ENCODE data around the gene MAP2K2. TPM values are rescaled to one million over a fixed set of nuclear protein-coding genes. Genes with fewer than 3 reads are reported as not detected.

MAP2K2 gene
- polyA plus RNA-seq, 1 experiment = 143 TPM

- ChIA-PET POLR2A (no interaction called here), CTCF (no interaction called here)
- DNase-seq (ENCODE audit: low read depth) = no peak
- Histone ChIP-seq H3K27me3 (ENCODE audit: control insufficient read depth, insufficient read depth, low read length) (no peaks in the 10 kb centered on the region), H3K4me3 (ENCODE audit: low read depth, low read length) (no peak overlapping the region), H3K36me3 (ENCODE audit: control insufficient read depth, insufficient read depth, low read length) (no peaks in the 10 kb centered on the region; the same call in 1 of the 2 replicates)
- no peak for TF ChIP-seq CTCF (IDR thresholded peaks at IDR 0.05; ENCODE audit: insufficient read depth, low read depth, low read length)
These were observed 40.0 kb downstream of the MAP2K2 start for GRCh38 chr19:4083677-4084546.

- H3K27me3 ChIP-seq (ENCODE audit: control insufficient read depth, insufficient read depth, low read length) = no peaks in the 10 kb centered on the region
- TF ChIP-seq CTCF (IDR thresholded peaks at IDR 0.05; ENCODE audit: insufficient read depth, low read depth, low read length) = no peak
- CTCF ChIA-PET = no interaction called here
- H3K4me3 ChIP-seq (ENCODE audit: low read depth, low read length) = no peak overlapping the region
- POLR2A ChIA-PET = interaction anchor here (0.7 kb wide), 1 partner anchor 372 kb away, joined by 22 read pairs; no protein-coding TSS in a partner anchor
- H3K36me3 ChIP-seq (ENCODE audit: control insufficient read depth, insufficient read depth, low read length) = no peaks in the 10 kb centered on the region
- no peak for DNase-seq (ENCODE audit: low read depth)
These were observed 41.8 kb downstream of the MAP2K2 start for GRCh38 chr19:4082172-4082571.

GRCh38 chr19:4081441-4082129, 42.3 kb downstream of the MAP2K2 start:
- CTCF ChIA-PET = no interaction called here
- no peak for TF ChIP-seq CTCF (IDR thresholded peaks at IDR 0.05; ENCODE audit: insufficient read depth, low read depth, low read length)
- POLR2A ChIA-PET = interaction anchor here (0.6 to 0.7 kb wide), 2 partner anchors 330 to 372 kb away, joined by 3 to 22 read pairs; no protein-coding TSS in a partner anchor
- H3K27me3 ChIP-seq (ENCODE audit: control insufficient read depth, insufficient read depth, low read length) = no peaks in the 10 kb centered on the region
- no peak for DNase-seq (ENCODE audit: low read depth)
- no peaks in the 10 kb centered on the region for H3K36me3 ChIP-seq (ENCODE audit: control insufficient read depth, insufficient read depth, low read length)
- no peak overlapping the region for H3K4me3 ChIP-seq (ENCODE audit: low read depth, low read length)

- ChIA-PET CTCF (no interaction called here), POLR2A (no interaction called here)
- no peak for DNase-seq (ENCODE audit: low read depth)
- TF ChIP-seq CTCF (IDR thresholded peaks at IDR 0.05; ENCODE audit: insufficient read depth, low read depth, low read length) = no peak
- no peaks in the 10 kb centered on the region for H3K27me3 ChIP-seq (ENCODE audit: control insufficient read depth, insufficient read depth, low read length)
- H3K36me3 ChIP-seq (ENCODE audit: control insufficient read depth, insufficient read depth, low read length) = no peaks in the 10 kb centered on the region
- H3K4me3 ChIP-seq (ENCODE audit: low read depth, low read length) = no peak overlapping the region
These were observed 43.4 kb downstream of the MAP2K2 start for GRCh38 chr19:4080473-4080872.
